Thymus (tissue), 11 donors: ENCODE data around the gene CDKL4. TPM values are rescaled to one million over a fixed set of nuclear protein-coding genes. Genes with fewer than 3 reads are reported as not detected.
"Not testable (repeated sequence)": the region's sequence is repeated elsewhere in the genome, so short reads cannot be mapped to it uniquely, and the experiment has no call there.

Source experiments
- DNase-seq, 9 donors: peaks; one replicate each; pipeline ENCODE4 v3.0.0-alpha.2; 2013; ENCODE audit warnings: low spot score in 9 of 9, low read depth in 6 of 9, missing footprints in 1 of 9
- H3K27ac ChIP-seq, 2 donors: one replicate each; pipeline ENCODE4 v1.5.1; 2013; ENCODE audit warnings: control low read depth in 1 of 2, low read depth in 1 of 2, low read length in 1 of 2, mild to moderate bottlenecking in 1 of 2, moderate library complexity in 1 of 2
- H3K27me3 ChIP-seq, 2 donors: one replicate each; pipeline ENCODE4 v1.5.1; 2013; ENCODE audit warnings: low read length in 1 of 2; ENCODE audit not compliant: control insufficient read depth in 2 of 2, insufficient read depth in 1 of 2
- H3K36me3 ChIP-seq, 2 donors: one replicate each; pipeline ENCODE4 v1.5.1; 2013; ENCODE audit warnings: low read length in 1 of 2, mild to moderate bottlenecking in 1 of 2, moderate library complexity in 1 of 2; ENCODE audit not compliant: control insufficient read depth in 2 of 2, insufficient read depth in 2 of 2
- H3K4me1 ChIP-seq, 2 donors: one replicate each; pipeline ENCODE4 v1.5.1; 2013; ENCODE audit warnings: low read length in 2 of 2; ENCODE audit not compliant: control insufficient read depth in 2 of 2, insufficient read depth in 2 of 2
- H3K4me3 ChIP-seq, 2 donors: one replicate each; pipeline ENCODE4 v1.5.1; 2013; ENCODE audit warnings: low read length in 2 of 2, control low read depth in 1 of 2, mild to moderate bottlenecking in 1 of 2
- H3K9me3 ChIP-seq, 2 donors: one replicate each; pipeline ENCODE4 v1.5.1; 2013; ENCODE audit warnings: low read length in 1 of 2, mild to moderate bottlenecking in 1 of 2; ENCODE audit not compliant: control insufficient read depth in 2 of 2, insufficient read depth in 1 of 2
- WGBS: extraction: QIAGEN DNeasy Blood & Tissue Kit; methylation state at CpG from one replicate; pipeline ENCODE4 v1.1.7; 2013; 5-methylcytosine and 5-hydroxymethylcytosine counted together
- polyA plus RNA-seq: library from polyadenylated mRNA; stranded (reverse); fragments of 200-250 nt; gene quantifications from one replicate; pipeline ENCODE4 v1.2.3, GENCODE V29; 2013
- total RNA-seq: library from RNA; stranded (reverse); fragments of 120-200 nt; gene quantifications from one replicate; pipeline ENCODE4 v1.2.4, GENCODE V29; 2013
- donor health status: healthy.

Gene CDKL4
- total and polyA plus RNA-seq, 2 donors, result 0.43 to 0.99 TPM

GRCh38 chr2:39174022-39174421 is 69.7 kb downstream of the CDKL4 start:
- Histone ChIP-seq H3K27me3 (no peaks in the 10 kb centered on the region), H3K27ac (no peak overlapping the region), H3K4me1 (no peaks in the 10 kb centered on the region), H3K4me3 (no peak overlapping the region), H3K36me3 (no peaks in the 10 kb centered on the region), H3K9me3 (no peaks in the 10 kb centered on the region)
- no peak for DNase-seq
- WGBS, result 98% methylated on average over 8 of the region's 8 CpGs

DNA sequence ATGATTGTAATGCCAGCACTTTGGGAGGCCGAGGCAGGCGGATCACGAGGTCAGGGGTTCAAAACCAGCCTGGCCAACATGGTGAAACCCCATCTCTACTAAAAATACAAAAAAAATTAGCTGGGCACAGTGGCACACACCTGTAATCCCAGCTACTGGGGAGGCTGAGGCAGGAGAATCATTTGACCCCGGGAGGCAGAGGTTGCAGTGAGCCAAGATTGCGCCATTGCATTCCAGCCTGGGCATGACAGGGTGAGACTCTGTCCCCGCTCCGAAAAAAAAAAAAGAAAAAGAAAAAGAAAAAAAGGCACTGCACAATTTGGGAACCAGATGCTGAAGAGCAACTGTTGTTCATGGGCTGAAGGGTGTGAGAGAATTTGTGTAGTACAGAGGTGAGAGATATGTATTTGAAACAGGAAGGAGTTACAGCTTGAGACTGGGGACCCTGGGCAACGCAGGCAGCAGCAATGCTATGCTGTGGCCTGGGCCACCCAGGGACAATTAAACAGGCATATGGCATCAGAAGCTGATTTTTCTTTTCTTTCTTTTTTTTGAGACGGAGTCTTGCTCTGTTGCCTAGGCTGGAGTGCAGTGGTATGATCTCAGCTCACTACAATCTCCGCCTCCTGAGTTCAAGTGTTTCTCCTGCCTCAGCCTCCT is 71.6 kb downstream of the CDKL4 start:
- not testable (repeated sequence) for DNase-seq, H3K4me1 ChIP-seq, H3K4me3 ChIP-seq, H3K9me3 ChIP-seq, H3K27ac ChIP-seq, H3K27me3 ChIP-seq, H3K36me3 ChIP-seq
- 97% methylated on average over 10 of the region's 10 CpGs for WGBS

GRCh38 chr2:39171621-39172020 is 72.1 kb downstream of the CDKL4 start:
- Histone ChIP-seq H3K27ac (no peak overlapping the region), H3K36me3 (no peaks in the 10 kb centered on the region), H3K27me3 (no peaks in the 10 kb centered on the region), H3K9me3 (no peaks in the 10 kb centered on the region), H3K4me1 (no peaks in the 10 kb centered on the region), H3K4me3 (no peak overlapping the region)
- DNase-seq, result no peak
- 98% methylated on average over 7 of the region's 7 CpGs for WGBS

GRCh38 chr2:39164089-39164488 is 79.7 kb downstream of the CDKL4 start:
- 91% methylated on average over 4 of the region's 4 CpGs for WGBS
- Histone ChIP-seq H3K4me3 (no peak overlapping the region), H3K27ac (no peak overlapping the region), H3K36me3 (no peaks in the 10 kb centered on the region), H3K9me3 (no peaks in the 10 kb centered on the region), H3K27me3 (no peaks in the 10 kb centered on the region), H3K4me1 (no peaks in the 10 kb centered on the region)
- DNase-seq, result no peak

- Histone ChIP-seq H3K4me1 (no peaks in the 10 kb centered on the region), H3K4me3 (no peak overlapping the region), H3K27ac (no peak overlapping the region), H3K36me3 (no peaks in the 10 kb centered on the region), H3K27me3 (no peaks in the 10 kb centered on the region), H3K9me3 (no peaks in the 10 kb centered on the region)
- WGBS, result 96% methylated on average over 3 of the region's 3 CpGs
- DNase-seq, result no peak
Observed at GRCh38 chr2:39160982-39161381, 82.8 kb downstream of the CDKL4 start.

DNA sequence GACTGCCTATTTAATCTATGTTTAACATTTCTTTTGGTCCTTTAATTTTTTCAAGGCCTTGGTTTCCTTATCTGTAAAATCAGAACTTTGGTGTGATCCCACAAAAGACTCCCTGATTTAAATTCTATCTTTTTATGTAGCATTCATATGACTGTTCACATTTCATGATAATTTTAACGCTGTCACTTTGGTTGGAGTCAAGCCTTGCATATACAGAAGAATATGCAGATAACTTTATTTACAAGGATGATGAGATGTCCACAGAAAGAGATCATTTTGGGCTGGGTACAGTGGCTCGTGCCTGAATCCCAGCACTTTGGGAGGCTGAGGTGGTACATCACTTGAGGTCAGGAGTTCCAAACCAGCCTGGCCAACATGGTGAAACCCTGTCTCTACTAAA is 84.5 kb downstream of the CDKL4 start:
- no peak overlapping the region for H3K4me3 ChIP-seq
- H3K36me3 ChIP-seq, result no peaks in the 10 kb centered on the region
- no peak for DNase-seq
- no peaks in the 10 kb centered on the region for H3K9me3 ChIP-seq
- WGBS, result 97% methylated on average over 2 of the region's 2 CpGs
- no peaks in the 10 kb centered on the region for H3K4me1 ChIP-seq
- H3K27me3 ChIP-seq, result no peaks in the 10 kb centered on the region
- no peak overlapping the region for H3K27ac ChIP-seq

DNA sequence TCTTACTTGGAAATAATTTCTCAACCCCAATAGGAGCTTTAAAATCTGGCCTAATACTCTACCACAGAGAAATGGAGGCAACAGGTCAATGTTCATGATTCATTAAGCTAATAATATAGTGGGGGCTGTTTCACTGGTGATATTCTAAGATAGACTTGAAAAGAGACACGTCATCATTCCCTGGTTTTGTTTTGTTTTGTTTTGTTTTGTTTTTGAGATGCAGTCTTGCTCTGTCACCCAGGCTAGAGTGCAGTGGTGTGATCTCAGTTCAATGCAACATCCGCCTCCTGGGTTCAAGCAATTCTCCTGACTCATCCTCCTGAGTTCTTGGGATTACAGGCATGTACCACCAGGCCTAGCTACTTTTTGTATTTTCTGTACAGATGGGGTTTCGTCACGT is 85.4 kb downstream of the CDKL4 start:
- no peak for DNase-seq
- Histone ChIP-seq H3K27ac (no peak overlapping the region), H3K4me3 (no peak overlapping the region), H3K36me3 (no peaks in the 10 kb centered on the region), H3K27me3 (no peaks in the 10 kb centered on the region), H3K9me3 (no peaks in the 10 kb centered on the region), H3K4me1 (no peaks in the 10 kb centered on the region)
- WGBS, result 97% methylated on average over 4 of the region's 4 CpGs

- Histone ChIP-seq H3K4me1 (no peaks in the 10 kb centered on the region), H3K9me3 (no peaks in the 10 kb centered on the region), H3K4me3 (no peak overlapping the region), H3K27ac (no peak overlapping the region), H3K36me3 (no peaks in the 10 kb centered on the region), H3K27me3 (no peaks in the 10 kb centered on the region)
- no peak for DNase-seq
- whole genome bisulfite sequencing, result 96% methylated on average over 6 of the region's 6 CpGs
Observed at GRCh38 chr2:39156846-39157245, 86.9 kb downstream of the CDKL4 start.

GRCh38 chr2:39156107-39156506 is 87.7 kb downstream of the CDKL4 start:
- no peak overlapping the region for H3K4me3 ChIP-seq
- no peak overlapping the region for H3K27ac ChIP-seq
- H3K36me3 ChIP-seq, result no peaks in the 10 kb centered on the region
- no peaks in the 10 kb centered on the region for H3K9me3 ChIP-seq
- no peaks in the 10 kb centered on the region for H3K27me3 ChIP-seq
- no peaks in the 10 kb centered on the region for H3K4me1 ChIP-seq
- DNase-seq, result no peak

DNA sequence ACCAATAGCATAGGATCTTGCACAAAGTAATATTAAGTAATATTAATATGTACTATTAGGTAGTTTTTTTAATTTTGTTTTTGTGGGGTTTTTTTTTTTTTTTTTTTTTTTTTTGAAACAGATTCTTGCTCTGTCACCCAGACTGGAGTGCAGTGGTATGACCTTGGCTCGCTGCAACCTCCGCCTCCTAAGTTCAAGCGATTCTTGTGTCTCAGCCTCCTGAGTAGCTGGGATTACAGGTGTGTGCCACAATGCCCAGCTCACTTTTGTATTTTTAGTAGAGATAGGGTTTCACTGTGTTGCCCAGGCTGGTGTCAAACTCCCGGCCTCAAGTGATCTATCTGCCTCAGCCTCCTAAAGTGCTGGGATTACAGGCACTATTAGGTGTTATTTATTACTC is 88.2 kb downstream of the CDKL4 start:
- H3K27me3 ChIP-seq, DNase-seq, H3K27ac ChIP-seq, H3K4me1 ChIP-seq, H3K4me3 ChIP-seq, H3K36me3 ChIP-seq, H3K9me3 ChIP-seq: not testable (repeated sequence)
- WGBS, result 97% methylated on average over 4 of the region's 4 CpGs
